B cell (primary cell): Measurements from ENCODE around the gene PCBP3. TPM values are rescaled to one million over a fixed set of nuclear protein-coding genes. Genes with fewer than 3 reads are reported as not detected.

Experiments
- ATAC-seq: fragments of 200-7000 bp; cut with Tn5 transposase; one replicate; pipeline ENCODE4 v1.10.0; 2021; ENCODE audit warnings: low read depth, mild to moderate bottlenecking, moderate number of reproducible peaks, moderate library complexity
- CTCF ChIA-PET: fragments of 350-600 bp; sonication (Branson Sonifier 250); formaldehyde crosslinking; loops from one replicate; lab custom pipeline; 2021; ENCODE audit warnings: antibody characterized with exemption, inconsistent platforms; lab: Charles Lee
- POLR2A ChIA-PET: fragments of 350-600 bp; sonication (Branson Sonifier 250); formaldehyde crosslinking; loops from one replicate; lab custom pipeline; 2021; ENCODE audit warnings: antibody characterized with exemption; lab: Charles Lee
- DNase-seq: peaks from one replicate; pipeline ENCODE4 v3.0.0; 2013
- H2AFZ ChIP-seq: 2 replicates; pipeline ENCODE4 v1.6.1; 2012; ENCODE audit warnings: mild to moderate bottlenecking, low read depth, low read length; ENCODE audit not compliant: insufficient read depth, poor library complexity, severe bottlenecking
- H3K27ac ChIP-seq, 2 donors: 1 replicate in 1 of 2; 2 replicates in 1 of 2; pipeline ENCODE4 v1.5.1; 2012 to 2013; ENCODE audit warnings: low read length in 2 of 2, mild to moderate bottlenecking in 2 of 2, moderate library complexity in 1 of 2
- H3K27me3 ChIP-seq, 4 experiments: fragments of 200-600 bp in 1 of 4; sonication (generic) in 1 of 4; replicated peaks in 1 of 4; 1 replicate in 2 of 4; 2 replicates in 2 of 4; pipeline versions ENCODE4 v1.6.1 to v1.7.0; 2013 to 2016; ENCODE audit warnings: low read length in 3 of 4, mild to moderate bottlenecking in 2 of 4, mixed read lengths in 1 of 4, moderate library complexity in 1 of 4; ENCODE audit not compliant: insufficient read depth in 4 of 4, control insufficient read depth in 3 of 4; ENCODE audit errors: control extremely low read depth in 1 of 4
- H3K36me3 ChIP-seq, 2 experiments: replicated peaks in 1 of 2; 1 replicate in 1 of 2; 2 replicates in 1 of 2; pipeline versions ENCODE4 v1.6.1 to v1.7.1; 2013; ENCODE audit warnings: low read length in 1 of 2; ENCODE audit not compliant: insufficient read depth in 2 of 2, control insufficient read depth in 1 of 2; ENCODE audit errors: control extremely low read depth in 1 of 2, extremely low read depth in 1 of 2
- H3K4me1 ChIP-seq, 2 donors: fragments of 200-600 bp in 1 of 2; sonication (generic) in 1 of 2; 1 replicate in 1 of 2; 2 replicates in 1 of 2; pipeline versions ENCODE4 v1.5.1 to v1.6.1; 2013 to 2017; ENCODE audit warnings: low read length in 2 of 2; ENCODE audit not compliant: control insufficient read depth in 2 of 2, insufficient read depth in 2 of 2
- H3K4me2 ChIP-seq: replicated peaks from 2 replicates; pipeline ENCODE3; 2012; ENCODE audit warnings: mild to moderate bottlenecking, low read depth, low read length; ENCODE audit not compliant: poor library complexity, severe bottlenecking
- H3K4me3 ChIP-seq, 5 experiments: fragments of 200-600 bp in 1 of 5; sonication (generic) in 1 of 5; 1 replicate in 3 of 5; 2 replicates in 2 of 5; pipeline versions ENCODE4 v1.5.1 to v1.7.0; 2011 to 2016; ENCODE audit warnings: low read length in 4 of 5, mild to moderate bottlenecking in 4 of 5, low read depth in 2 of 5, control low read depth in 1 of 5, moderate library complexity in 1 of 5; ENCODE audit not compliant: insufficient read depth in 1 of 5; ENCODE audit errors: control extremely low read depth in 1 of 5, extremely low read depth in 1 of 5
- H3K79me2 ChIP-seq: fragments of 200-600 bp; sonication (generic); one replicate; pipeline ENCODE4 v1.6.0; 2016; ENCODE audit warnings: low read length; ENCODE audit not compliant: control insufficient read depth, insufficient read depth
- H3K9ac ChIP-seq: fragments of 200-600 bp; sonication (generic); 2 replicates; pipeline ENCODE4 v1.6.1; 2017; ENCODE audit warnings: mild to moderate bottlenecking, low read length, moderate library complexity
- H3K9me3 ChIP-seq, 3 donors: one replicate each; pipeline versions ENCODE4 v1.6.1 to v1.7.1; 2013; ENCODE audit warnings: low read length in 2 of 3; ENCODE audit not compliant: control insufficient read depth in 2 of 3, insufficient read depth in 1 of 3; ENCODE audit errors: control extremely low read depth in 1 of 3
- H4K20me1 ChIP-seq: 2 replicates; pipeline ENCODE4 v1.6.0; 2012; ENCODE audit warnings: mild to moderate bottlenecking, low read length; ENCODE audit not compliant: insufficient read depth, control insufficient read depth, poor library complexity, severe bottlenecking
- H3K27ac Mint-ChIP-seq: one replicate; pipeline ENCODE4 v1.8.0; 2021; ENCODE audit warnings: mixed read lengths
- H3K27me3 Mint-ChIP-seq: one replicate; pipeline ENCODE4 v1.8.0; 2021; ENCODE audit warnings: mixed read lengths
- H3K4me1 Mint-ChIP-seq: one replicate; pipeline ENCODE4 v1.8.0; 2021; ENCODE audit warnings: mixed read lengths
- H3K4me3 Mint-ChIP-seq: one replicate; pipeline ENCODE4 v1.8.0; 2021; ENCODE audit warnings: mixed read lengths
- H3K9me3 Mint-ChIP-seq: one replicate; pipeline ENCODE4 v1.8.0; 2022; ENCODE audit warnings: mixed read lengths; ENCODE audit not compliant: insufficient read depth
- CTCF ChIP-seq: fragments of 200-600 bp; IDR thresholded peaks from one replicate; pipeline ENCODE4 v1.8.0; 2022; ENCODE audit warnings: antibody characterized with exemption, mild to moderate bottlenecking
- EZH2 ChIP-seq: IDR thresholded peaks from 2 replicates; pipeline ENCODE4 v1.6.1; 2012; ENCODE audit warnings: borderline replicate concordance, low read depth, mild to moderate bottlenecking, moderate library complexity, low read length; ENCODE audit not compliant: insufficient read depth, poor library complexity, severe bottlenecking
- WGBS: methylation state at CpG from one replicate; pipeline ENCODE4 v1.1.5; 2013; ENCODE audit warnings: missing lambda C conversion rate; ENCODE audit not compliant: insufficient coverage; 5-methylcytosine and 5-hydroxymethylcytosine counted together
- intact Hi-C: fragments of 100-400 bp; cut with micrococcal nuclease; formaldehyde crosslinking; loops from one replicate; pipeline ENCODE4 v1.10.0; 2022
- polyA plus RNA-seq: library from polyadenylated mRNA; depleted of rRNA; stranded (reverse); fragments of >200 nt; gene quantifications from 2 replicates; pipeline ENCODE4 v1.2.3, GENCODE V29; 2012
- total RNA-seq, 2 donors: library from RNA; stranded (reverse); fragments of 120-200 nt in 1 of 2; gene quantifications; 1 replicate in 1 of 2; 2 replicates in 1 of 2; pipeline versions ENCODE4 v1.2.3 to v1.2.4, GENCODE V29; 2013 to 2022

The PCBP3 gene
- total and polyA plus RNA-seq, 2 donors (not counting 1 experiment from before 2014, with no cell fraction given) = 0.45 to 2.7 TPM

GRCh38 chr21:45769294-45769693, 125.8 kb downstream of the PCBP3 start:
- Histone ChIP-seq H3K4me2 (no peak overlapping the region), H4K20me1 (no peaks in the 10 kb centered on the region), H3K9me3 (peaks cover 0 to 5% (median 0%) of the 10 kb centered on the region in 3 donors), H3K27ac (no peak overlapping the region), H3K4me1 (no peaks in the 10 kb centered on the region), H3K79me2 (no peaks in the 10 kb centered on the region), H3K36me3 (no peaks in the 10 kb centered on the region), H2AFZ (no peak overlapping the region), H3K9ac (no peak overlapping the region), H3K27me3 (no peaks in the 10 kb centered on the region), H3K4me3 (no peak overlapping the region)
- ChIA-PET CTCF (no interaction called here), POLR2A (no interaction called here)
- intact Hi-C loops = no loop called here
- no peaks in the 10 kb centered on the region for H3K4me1 Mint-ChIP-seq
- no peak overlapping the region for H3K4me3 Mint-ChIP-seq
- TF ChIP-seq CTCF (no peak), EZH2 (no peak)
- peaks cover 4% of the 10 kb centered on the region for H3K9me3 Mint-ChIP-seq
- 96% methylated on average over 14 of the region's 14 CpGs for WGBS
- no peaks in the 10 kb centered on the region for H3K27me3 Mint-ChIP-seq
- ATAC-seq (no peak), DNase-seq (no peak)
- H3K27ac Mint-ChIP-seq = no peak overlapping the region

GRCh38 chr21:45769896-45770295, 126.4 kb downstream of the PCBP3 start:
- Histone ChIP-seq H3K27ac (no peak overlapping the region), H3K79me2 (no peaks in the 10 kb centered on the region), H3K9me3 (peaks cover 0 to 5% (median 0%) of the 10 kb centered on the region in 3 donors), H3K4me3 (no peak overlapping the region), H4K20me1 (no peaks in the 10 kb centered on the region), H3K4me1 (no peaks in the 10 kb centered on the region), H3K27me3 (no peaks in the 10 kb centered on the region), H3K4me2 (no peak overlapping the region), H3K9ac (no peak overlapping the region), H3K36me3 (no peaks in the 10 kb centered on the region), H2AFZ (no peak overlapping the region)
- no peak overlapping the region for H3K4me3 Mint-ChIP-seq
- 90% methylated on average over 9 of the region's 16 CpGs for WGBS
- H3K9me3 Mint-ChIP-seq = peaks cover 4% of the 10 kb centered on the region
- CTCF ChIA-PET = no interaction called here
- H3K4me1 Mint-ChIP-seq = no peaks in the 10 kb centered on the region
- no peak overlapping the region for H3K27ac Mint-ChIP-seq
- intact Hi-C loops = no loop called here
- TF ChIP-seq EZH2 = no peak
- TF ChIP-seq CTCF = no peak
- no peaks in the 10 kb centered on the region for H3K27me3 Mint-ChIP-seq
- ATAC-seq (no peak), DNase-seq (no peak)
- POLR2A ChIA-PET = no interaction called here
